GM18870 (cell line): Measurements from ENCODE around the gene VCPKMT.

Source experiments
- ATAC-seq: cut with Tn5 transposase; IDR thresholded peaks from one replicate; pipeline ENCODE4 v1.9.1; 2021; ENCODE audit warnings: moderate library complexity; ENCODE audit not compliant: unreplicated experiment

The VCPKMT gene

DNA sequence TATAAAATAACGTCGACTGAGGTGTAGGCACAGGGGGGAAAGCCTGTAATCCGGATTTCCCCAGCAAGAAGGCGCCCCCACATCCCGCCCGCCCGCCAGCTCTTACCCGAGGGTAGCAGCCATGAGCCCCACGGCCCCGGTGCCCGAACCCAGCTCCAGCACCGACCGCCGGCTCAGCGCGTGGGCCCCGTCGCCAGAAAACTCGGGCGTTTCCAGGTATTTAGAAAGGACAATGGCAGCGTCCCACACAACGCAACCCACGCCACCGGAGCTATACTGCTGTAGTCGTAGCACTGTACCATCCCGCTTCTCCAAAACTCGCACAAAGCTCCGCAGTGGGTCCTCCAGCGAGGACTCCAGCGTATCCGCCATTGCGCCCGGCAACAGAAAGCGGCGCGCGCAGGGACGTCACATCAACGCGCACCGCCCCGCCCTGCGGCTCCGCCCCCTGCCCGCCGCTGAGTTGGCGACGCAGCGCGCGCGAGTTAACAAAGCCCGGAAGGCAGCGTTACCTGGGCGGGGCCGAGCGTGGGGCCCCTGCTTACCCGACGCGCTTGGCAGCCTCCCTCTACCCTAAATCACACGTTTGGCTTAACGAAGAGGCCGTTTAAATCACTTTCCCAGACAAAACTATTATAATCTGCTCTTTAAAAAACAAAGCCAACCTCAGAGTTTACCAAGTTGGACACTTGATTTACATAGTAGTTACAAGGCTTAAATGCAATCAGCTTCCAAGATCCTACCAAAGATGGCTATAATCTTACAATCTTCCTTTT lies at the start of gene VCPKMT:
Gene VCPKMT (minus strand): TSS at position 392 of the 776 bp plus-strand sequence. CDS start 20 bp downstream, at position 372.
- peak; percentile 83 for ATAC-seq

DNA sequence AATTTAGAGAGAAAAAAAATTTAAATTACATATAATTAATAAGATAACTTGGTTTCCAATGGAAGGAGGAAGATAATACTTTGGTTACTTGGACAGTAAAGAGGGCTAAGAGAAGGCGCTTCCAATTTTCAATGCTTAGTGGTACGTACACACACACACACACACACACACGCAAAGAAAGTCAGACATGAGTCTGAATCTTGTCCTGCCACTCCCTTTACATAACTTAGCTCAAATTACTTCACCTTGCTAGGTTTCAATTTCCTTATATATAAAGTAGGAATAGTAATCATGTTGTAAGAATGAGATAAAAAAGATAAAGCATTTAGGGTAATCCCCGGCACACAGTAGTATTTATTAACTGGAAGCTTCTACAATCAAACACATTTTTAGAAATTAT lies 39.7 kb upstream of the VCPKMT start:
- no peak for ATAC-seq

GRCh38 chr14:50148799-50149198 lies 32.4 kb upstream of the VCPKMT start:
- no peak for ATAC-seq

GRCh38 chr14:50139192-50139591 lies 22.8 kb upstream of the VCPKMT start:
- ATAC-seq = no peak

- ATAC-seq = no peak
Observed at GRCh38 chr14:50127802-50128201, 11.4 kb upstream of the VCPKMT start.

DNA sequence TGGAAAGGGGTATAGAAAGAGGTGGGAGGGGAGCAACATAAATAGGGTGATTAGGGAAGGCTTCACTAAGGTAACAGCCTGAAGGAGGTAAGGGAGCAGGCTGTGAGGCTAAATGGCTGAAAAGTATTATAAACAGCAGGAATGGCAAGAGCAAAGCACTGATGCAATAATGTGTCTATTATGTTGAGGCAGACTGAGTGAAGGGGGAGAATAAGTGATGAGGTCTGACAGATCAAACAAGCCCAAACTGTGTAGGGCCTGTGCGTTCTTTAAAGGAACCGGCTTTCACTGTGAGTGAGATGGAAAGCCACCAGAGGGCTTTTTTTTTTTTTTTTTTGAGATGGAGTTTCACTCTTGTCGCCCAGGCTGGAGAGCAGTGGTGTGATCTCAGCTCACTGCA lies 6.7 kb upstream of the VCPKMT start:
- no peak for ATAC-seq

- ATAC-seq = no peak
Observed at GRCh38 chr14:50122291-50122690, 5.9 kb upstream of the VCPKMT start.

- no peak for ATAC-seq
Observed at GRCh38 chr14:50121486-50121885, 5.1 kb upstream of the VCPKMT start.

DNA sequence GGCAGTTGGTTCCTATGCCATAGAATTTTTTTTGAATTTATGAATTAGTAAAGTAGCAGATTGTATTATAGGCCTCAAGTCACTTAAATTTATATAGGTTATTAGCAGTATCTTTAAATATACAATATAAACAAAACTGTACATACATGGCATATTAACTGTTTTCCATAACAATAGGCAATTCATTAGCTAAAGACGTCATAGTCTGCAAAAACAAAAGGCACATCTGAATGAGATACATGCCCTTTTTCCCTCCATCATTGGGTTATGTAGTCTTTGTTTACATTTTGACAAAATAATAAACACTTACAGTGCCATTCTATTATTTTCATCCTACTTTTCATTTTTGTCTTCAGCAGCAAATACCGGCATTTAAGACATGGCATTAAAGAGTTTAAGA lies 1.1 kb upstream of the VCPKMT start:
- ATAC-seq = no peak

GRCh38 chr14:50116966-50117365 lies 594 bp upstream of the VCPKMT start:
- ATAC-seq = no peak

DNA sequence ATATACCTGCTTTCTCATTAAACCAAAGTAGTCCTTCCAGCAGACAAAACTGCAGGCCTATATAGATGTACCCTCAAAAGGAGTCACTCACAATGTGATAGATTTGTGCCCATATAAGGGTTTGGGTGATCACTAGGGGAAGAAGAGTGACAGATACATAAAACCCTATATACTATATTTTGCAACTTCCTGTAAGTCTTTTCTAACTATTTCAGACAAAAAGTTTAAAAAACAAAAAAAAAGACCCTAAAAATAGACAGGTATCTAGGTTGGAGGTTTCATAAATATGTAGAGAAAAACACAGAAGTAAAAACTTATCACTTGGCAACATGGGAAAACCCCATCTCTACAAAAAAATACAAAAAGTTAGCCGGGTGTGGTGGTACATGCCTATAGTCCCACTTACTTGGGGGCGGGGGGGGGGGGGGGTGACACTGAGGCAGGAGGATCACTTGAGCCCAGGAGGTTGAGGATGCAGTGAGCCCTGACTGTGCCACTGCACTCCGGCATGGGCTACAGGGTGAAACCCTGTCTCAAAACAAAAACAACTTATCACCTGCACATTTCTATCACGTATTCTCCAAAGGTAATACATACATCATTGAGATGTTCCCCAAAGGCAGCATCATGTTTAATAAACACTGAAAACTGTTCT lies 2.9 kb downstream of the VCPKMT start:
- ATAC-seq = no peak

DNA sequence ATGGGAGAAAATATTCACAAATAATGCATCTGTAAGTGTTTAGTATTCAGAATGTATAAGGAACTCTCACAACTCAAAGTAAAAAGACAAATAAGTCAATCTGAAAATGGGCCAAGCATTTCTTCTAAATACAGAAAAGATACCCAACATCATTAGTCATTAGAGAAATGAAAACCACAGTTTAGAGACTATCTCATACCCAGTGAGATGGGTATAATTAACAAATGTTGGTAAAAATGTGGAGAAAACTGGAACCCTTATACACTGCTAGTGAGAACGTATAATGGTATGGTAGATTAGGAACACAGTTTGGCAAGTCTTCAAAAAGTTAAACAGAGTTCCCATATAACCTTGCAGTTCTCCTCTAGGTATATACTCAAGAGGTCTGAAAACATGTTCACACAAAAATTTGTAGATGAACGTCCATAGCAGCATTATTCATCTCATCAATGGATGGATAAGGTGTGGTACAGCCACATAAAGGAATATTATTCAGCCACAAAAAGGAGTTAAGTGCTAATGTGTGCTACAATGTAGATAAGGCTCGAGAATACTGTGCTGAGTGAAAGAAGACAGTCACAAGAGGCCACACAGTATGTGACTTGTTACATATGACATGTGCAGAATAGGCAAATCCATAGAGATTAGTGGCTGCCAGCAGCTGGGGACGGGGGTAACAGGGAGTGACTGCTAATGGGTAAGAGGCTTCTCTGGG lies 5.9 kb downstream of the VCPKMT start:
- no peak for ATAC-seq

DNA sequence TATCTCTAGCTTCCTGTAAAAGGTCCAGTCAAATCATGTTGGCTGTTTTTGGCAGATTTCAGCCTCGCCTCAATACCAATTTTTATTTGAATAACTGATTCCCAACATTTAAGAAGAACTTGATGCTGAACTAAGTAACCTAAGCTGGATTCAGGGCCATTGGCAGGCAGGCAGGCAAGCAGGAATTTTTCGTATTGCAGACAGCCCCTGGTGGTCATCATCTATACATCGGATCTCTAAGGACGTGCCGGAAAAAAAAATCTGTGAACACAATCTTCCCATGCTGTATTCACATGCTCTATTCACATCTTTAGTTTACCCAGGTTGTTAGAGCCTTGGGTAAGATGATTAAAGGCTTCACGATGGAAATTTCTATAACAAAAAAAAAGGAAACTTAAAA lies 7.0 kb downstream of the VCPKMT start:
- no peak for ATAC-seq

DNA sequence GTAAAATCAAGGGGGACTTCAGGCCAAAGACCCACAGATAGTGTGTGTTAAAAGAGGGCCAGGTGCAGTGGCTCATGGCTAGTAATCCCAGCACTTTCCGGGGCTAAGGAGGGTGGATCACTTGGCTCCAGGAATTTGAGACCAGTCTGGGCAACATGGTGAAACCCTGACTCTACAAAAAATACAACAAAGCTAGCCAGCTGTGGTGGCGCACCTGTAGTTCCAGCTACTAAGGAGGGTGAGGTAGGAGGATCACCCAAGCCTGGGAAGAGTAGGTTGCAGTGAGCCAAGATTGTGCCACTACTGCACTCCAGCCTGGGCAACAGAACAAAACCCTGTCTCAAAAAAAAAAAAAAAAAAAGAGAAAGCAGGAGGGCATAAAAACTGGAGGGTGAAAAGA lies 8.5 kb downstream of the VCPKMT start:
- ATAC-seq = no peak

DNA sequence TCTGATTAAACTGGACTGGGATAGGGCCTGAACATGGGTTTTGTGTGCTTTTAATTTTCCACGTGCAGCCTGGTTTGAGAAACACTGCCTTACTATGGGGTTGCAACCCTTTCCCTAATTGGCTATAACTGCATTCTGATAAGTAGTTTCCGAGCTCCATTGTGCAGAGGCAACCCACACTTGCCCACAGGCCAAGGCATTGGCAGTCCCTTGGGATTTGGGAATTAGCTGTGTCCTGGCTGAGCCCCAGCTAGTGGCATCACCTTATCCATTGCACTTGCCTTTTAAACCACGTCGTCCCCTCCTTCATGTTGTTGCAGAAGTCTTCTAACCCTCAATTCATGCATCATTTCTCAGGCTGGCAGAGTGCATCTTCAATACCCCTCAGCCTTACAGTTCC lies 10.2 kb downstream of the VCPKMT start:
- no peak for ATAC-seq

DNA sequence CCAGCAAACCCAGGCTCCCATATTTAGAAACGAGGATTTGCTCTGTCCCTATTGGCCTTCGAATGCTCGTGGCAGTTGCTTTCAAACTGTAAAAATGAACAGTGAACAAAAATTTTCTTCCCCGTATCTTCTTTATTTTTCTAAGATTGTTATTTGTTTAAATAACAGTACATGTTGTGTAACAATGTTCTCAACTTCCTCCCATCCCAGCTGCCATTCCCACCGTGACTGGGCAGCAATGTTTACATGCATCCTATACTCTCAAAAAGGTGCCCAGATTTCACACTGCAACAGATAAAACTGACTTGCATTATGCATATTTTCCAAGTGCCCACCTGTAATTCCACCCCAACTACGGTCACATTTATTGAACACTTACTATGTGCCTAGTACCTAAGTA lies 12.8 kb downstream of the VCPKMT start:
- ATAC-seq = no peak

- no peak for ATAC-seq
Observed at GRCh38 chr14:50101417-50101816, 15.0 kb downstream of the VCPKMT start.

DNA sequence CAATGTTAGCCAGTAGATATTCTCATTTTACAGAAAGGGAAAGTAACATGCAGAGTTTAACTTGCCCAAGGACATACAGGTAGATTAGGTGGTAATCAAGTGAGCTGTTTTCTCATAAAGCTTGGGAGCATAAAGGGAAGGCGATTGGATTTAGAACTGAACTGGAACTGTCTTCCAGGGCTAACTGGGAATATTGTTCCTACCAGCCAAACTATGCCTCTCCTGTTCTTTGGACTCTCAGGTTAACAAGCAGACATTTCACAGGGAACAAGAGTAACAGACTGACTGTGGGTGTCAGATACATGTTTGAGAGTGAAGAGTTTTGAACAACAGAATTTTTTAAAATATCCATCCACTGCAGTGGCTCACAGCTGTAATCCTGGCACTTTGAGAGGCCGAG lies 15.6 kb downstream of the VCPKMT start:
- ATAC-seq = no peak

- ATAC-seq = no peak
Observed at GRCh38 chr14:50099335-50099734, 17.0 kb downstream of the VCPKMT start.

- no peak for ATAC-seq
Observed at GRCh38 chr14:50095895-50096294, 20.5 kb downstream of the VCPKMT start.

- no peak for ATAC-seq
Observed at GRCh38 chr14:50094056-50094755, 22.2 kb downstream of the VCPKMT start.
